Fibroblast of peridontal ligament (primary cell): ENCODE results near the gene S1PR3.
A peak's percentile ranks its signal among the peaks of the same experiment; 100 is the strongest.

Experiments used
- DNase-seq: peaks from one replicate; pipeline ENCODE4 v3.0.0-alpha.2; 2010; ENCODE audit errors: extremely low read depth

The S1PR3 gene

GRCh38 chr9:89009546-89009840, 18.2 kb downstream of the S1PR3 start:
- no peak for DNase-seq

GRCh38 chr9:89010056-89010455, 18.8 kb downstream of the S1PR3 start:
- no peak for DNase-seq

GRCh38 chr9:89010526-89011111, 19.4 kb downstream of the S1PR3 start:
- no peak for DNase-seq

- no peak for DNase-seq
These were observed 20.4 kb downstream of the S1PR3 start for GRCh38 chr9:89011683-89012082.

DNA sequence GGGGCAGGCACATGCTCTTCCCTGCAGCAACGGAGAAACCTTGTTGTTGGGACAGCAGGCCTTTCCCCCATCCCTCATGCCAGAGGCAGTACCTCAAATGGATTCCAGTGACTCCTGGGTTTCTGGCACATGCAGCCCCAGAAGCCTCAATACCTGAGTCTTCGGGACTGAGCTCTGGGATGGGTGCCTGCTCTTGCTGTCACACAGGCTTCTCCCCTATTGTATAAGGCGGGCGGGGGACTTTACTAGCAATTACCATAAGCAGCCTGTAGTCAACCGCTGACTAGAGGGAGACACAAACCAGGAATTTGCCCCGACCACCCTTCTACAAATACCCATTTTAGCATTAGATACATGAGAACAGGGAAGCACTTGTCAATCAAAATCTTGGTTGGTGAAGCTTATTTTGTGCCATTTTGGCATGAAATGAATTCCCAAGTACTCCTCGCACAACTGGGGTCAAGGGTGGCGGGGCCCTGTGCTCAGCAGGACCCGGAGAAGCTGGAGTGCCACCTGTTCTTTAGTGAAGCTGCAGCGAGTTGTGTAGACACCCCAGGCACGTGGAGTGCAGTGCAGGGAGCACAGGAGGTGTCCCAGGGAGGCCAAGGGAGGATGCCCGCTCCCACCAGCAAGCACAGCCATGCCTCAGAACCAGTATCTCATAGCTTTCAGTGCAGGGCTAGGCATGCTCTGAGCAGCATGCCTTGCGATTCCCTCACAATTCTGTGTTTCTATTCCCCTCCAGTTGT, 21.2 kb downstream of the S1PR3 start:
- no peak for DNase-seq

DNA sequence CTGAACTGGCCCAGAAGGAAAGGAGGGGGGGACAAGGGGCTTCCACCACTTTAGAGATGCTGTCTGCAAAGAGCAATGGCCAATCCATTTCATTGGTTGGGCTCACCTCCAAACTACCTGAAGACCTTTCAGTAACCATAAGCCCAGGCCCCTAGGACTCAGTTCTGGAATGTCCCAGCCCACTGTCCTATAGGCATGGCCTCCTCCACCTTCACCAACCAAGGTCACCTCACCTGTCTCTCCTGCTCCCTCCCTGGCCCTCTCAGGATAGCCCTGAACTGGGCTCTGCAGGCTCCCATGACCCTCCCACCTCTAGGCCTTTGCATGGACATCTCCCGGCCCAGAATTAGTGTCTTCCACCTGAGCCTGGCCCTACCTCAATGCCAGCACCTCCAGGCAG, 22.4 kb downstream of the S1PR3 start:
- DNase-seq = no peak

DNA sequence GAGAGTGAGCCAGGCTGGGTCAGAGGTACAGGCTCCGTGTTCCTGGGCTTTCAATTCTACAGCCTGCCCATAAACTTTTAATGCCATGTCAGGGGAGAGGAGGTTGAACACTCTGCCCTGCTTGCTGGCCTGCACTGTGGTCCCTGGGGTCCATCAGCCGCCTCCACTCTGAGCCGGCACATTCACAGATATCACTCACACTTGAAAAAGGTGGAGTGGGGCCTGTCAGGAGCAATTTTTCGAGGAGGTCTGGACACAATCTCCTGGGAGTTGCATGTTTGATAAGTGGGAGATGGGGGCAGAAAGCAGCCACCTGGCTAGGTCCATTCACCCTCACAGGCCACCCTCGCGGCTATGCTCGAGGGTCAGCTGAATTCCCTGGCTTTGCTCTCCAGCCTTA, 22.9 kb downstream of the S1PR3 start:
- no peak for DNase-seq

- DNase-seq = peak; percentile 24
These were observed 24.1 kb downstream of the S1PR3 start for GRCh38 chr9:89015336-89015735.

DNA sequence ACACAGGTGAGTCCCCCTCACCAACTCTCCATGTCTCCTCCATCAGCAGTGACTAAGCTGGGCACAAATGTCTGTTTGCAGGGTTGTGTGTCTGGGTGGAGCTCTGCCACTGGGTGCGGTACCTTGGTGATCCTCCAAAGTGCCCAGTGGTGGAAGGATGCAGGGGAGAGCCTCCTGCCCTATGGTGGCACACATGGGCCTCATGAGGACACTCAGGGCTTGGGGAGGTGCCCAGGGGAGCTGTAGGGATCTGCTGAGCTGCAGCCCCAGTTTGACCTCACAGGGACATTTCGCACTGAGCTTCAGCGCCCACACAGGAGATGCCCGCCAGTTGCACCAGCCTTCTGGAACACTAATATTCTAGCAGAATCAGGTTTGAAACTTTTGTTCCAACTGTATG, 29.5 kb downstream of the S1PR3 start:
- DNase-seq = no peak

- DNase-seq = peak; percentile 88
These were observed 30.0 kb downstream of the S1PR3 start for GRCh38 chr9:89021154-89021803.

GRCh38 chr9:89022001-89022759, 30.9 kb downstream of the S1PR3 start:
- DNase-seq = peak; percentile 56

- DNase-seq = peak; percentile 79
These were observed 31.6 kb downstream of the S1PR3 start for GRCh38 chr9:89022902-89023301.

DNA sequence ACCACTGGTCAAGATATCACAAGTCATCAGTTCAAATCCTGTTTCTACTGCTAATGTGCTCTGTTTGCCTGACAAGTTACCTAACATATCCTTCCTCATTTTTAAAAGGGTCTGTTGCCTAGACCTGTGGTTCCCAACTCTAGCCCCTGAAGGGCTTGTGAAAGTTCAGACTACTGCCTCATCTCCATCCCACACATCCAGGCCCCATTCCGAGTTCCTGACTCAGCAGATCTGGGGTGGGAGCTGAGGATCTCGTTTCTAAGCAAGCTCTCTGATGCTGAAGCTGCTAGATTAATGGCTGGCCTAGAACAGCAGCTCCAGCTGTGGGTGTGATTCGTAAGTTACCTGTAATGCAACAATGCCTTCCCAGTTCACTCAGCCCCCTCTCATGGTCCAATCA, 32.5 kb downstream of the S1PR3 start:
- peak; percentile 21 for DNase-seq

DNA sequence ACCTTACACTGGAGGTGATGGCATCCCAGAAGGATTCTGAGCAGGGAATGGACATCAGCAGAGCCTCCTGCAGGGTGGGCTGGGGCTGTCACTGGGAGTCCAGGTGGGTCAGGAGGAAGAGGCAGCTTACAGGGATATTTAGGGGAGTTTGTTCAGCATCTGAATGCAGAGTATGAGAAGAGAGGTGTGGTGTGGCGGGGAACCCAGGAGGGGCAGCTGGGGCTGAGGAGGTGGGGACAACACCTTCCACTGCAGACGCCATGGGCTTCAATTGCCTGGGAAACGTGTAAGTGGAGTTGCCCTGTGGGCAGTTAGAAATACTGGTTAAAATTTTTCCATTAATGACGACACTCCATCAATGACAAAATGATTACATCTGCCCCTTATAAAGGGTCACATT, 33.5 kb downstream of the S1PR3 start:
- DNase-seq = no peak

DNA sequence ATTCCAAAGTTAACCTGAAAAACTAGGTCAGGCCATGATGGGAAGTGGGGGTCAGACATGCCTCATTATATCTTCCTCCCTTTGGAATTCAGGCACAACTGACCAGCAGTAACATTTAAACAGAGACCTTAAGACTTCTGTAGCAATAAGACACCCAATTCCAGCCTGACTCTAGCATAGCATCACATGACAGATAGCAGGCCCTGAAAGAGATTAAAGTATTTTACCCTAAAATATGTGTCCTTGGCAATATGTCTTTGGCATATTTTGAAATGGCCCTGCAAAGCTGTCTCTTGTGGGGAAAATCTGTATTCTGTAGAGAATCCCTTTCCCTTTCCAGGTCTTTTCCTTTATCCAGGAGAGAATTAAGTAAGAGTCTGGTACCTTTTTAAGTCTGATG, 34.3 kb downstream of the S1PR3 start:
- DNase-seq = peak; percentile 18

GRCh38 chr9:89026876-89027275, 35.6 kb downstream of the S1PR3 start:
- DNase-seq = no peak

DNA sequence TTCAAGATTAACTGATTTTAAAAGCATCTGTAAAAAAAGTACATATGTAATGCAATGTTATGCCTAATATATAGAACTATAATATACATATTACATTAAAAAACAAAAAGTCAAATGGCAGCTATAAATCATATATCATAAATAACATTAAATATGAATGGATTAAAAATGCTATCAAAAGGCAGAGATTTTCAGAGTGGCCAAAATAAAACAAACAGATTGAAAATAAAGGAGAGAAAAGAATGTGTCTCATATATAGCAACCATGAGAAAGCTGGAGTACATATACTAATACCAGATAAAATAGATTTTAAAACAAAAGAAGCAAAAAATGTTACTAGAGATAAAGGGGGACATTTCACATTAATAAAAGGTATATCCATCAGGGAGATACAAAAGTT, 38.5 kb downstream of the S1PR3 start:
- no peak for DNase-seq

- DNase-seq = no peak
These were observed 40.9 kb downstream of the S1PR3 start for GRCh38 chr9:89032173-89032572.

DNA sequence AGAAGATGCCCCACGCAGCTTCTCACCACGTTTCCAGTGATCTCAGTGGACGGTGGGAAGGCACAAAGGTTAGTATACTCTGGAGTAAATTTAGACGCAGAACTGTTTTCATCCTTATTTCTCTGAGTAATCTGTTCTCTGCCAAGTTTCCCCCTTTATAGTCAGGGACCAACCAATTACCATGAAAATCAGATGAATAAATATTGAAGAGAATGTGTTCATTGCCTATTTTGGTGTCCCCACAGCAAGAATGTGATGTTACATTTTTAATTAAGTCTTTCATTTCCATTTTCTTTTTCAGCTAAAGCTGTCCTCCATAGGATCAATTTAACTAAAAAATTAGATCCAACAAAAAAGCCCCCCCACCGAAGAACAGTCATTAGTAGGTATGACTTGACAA, 41.4 kb downstream of the S1PR3 start:
- DNase-seq = no peak

GRCh38 chr9:89036383-89036782, 45.1 kb downstream of the S1PR3 start:
- no peak for DNase-seq

- no peak for DNase-seq
These were observed 45.6 kb downstream of the S1PR3 start for GRCh38 chr9:89036891-89037290.

DNA sequence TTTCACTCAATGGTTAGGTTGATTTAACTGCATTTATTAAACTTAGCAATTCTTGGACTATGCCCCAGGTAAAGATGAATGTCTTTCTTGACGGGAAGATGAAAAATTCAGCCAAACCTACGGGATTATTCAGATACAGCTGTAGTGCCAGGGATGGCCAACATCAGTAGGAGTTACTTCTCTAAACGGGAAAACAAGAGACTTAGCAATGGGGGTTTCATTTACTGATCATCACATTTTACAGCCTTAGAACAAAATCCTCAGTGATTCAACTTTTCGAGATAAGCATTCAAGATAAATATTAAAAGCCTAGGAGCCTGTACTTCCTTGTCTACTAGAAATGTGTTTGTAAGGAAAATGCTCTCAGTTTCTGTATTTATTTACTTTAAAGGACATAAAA, 46.1 kb downstream of the S1PR3 start:
- no peak for DNase-seq

DNA sequence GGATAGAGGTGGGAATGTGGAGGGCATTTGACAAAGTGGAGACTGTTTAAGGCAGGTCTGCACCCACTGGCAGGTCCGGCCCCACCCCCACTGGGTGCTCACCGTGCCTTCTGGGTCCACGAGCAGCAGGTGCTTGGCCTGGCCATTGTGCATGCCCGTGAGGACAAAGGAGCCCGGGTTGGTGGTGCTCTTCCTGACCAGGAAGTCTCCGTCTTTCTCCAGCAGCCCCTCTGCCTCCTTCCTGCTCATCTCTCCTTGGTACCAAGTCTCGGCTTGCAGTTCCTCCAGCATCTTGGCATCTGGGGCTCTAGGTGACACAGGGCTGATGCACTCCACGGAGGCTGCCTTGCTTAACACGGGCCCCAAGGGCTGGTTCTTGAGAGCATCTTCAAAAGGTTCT, 46.6 kb downstream of the S1PR3 start:
- DNase-seq = no peak
